Measurements from ENCODE around the gene ELOVL4. TPM values are rescaled to one million over a fixed set of nuclear protein-coding genes. Genes with fewer than 3 reads are reported as not detected.
A peak's percentile ranks its signal among the peaks of the same experiment; 100 is the strongest.

ELOVL4 gene
- polyA plus RNA-seq, 3 donors, result not detected

DNA sequence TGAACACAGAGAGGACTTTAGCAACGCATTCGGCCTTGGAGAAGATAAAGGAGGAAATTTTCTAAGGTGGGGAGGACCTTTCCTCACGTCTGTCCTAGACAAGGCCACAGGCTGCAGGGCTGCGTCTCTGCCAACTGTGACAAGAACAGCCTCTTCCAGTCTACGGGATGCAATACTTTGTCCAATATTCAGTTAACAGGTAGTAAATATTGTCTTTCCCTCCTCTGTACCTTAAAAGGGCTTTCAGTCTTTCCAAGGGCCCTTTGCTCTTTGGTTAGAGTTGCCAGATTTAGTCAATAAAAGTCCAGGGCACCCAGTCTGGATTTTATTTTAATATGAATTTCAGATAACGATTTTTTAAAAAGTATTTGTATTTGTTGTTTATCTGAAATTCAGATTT, 78.2 kb downstream of the ELOVL4 start:
- intact Hi-C loops (cut with micrococcal nuclease), result loop anchor here in 1 of 2 donors (5.0 kb wide), 1 partner anchor 92 kb away; no protein-coding TSS in a partner anchor
- peak overlapping the region in 1 of 2 donors; percentile 47 for H3K4me3 Mint-ChIP-seq
- H3K27me3 Mint-ChIP-seq (ENCODE audit: low read depth in 3 of 3), result peaks cover 0 to 6% (median 2%) of the 10 kb centered on the region in 3 donors
- no peaks in the 10 kb centered on the region for H4K20me1 ChIP-seq (ENCODE audit: insufficient read depth, low read length)
- peaks cover 29% of the 10 kb centered on the region for H3K4me1 Mint-ChIP-seq
- no peaks in the 10 kb centered on the region for H3K9me3 ChIP-seq (replicated peaks in 1 of 2; ENCODE audit: control insufficient read depth in 1 of 2, insufficient read depth in 1 of 2, low read length in 2 of 2)
- peak overlapping the region; percentile 76 for H2AFZ ChIP-seq (ENCODE audit: insufficient read depth, low read depth, low read length, poor library complexity, severe bottlenecking)
- no peaks in the 10 kb centered on the region for H3K27me3 ChIP-seq (ENCODE audit: control insufficient read depth in 2 of 2, insufficient read depth in 2 of 2, low read length in 2 of 2)
- TF ChIP-seq, protein P1, sequence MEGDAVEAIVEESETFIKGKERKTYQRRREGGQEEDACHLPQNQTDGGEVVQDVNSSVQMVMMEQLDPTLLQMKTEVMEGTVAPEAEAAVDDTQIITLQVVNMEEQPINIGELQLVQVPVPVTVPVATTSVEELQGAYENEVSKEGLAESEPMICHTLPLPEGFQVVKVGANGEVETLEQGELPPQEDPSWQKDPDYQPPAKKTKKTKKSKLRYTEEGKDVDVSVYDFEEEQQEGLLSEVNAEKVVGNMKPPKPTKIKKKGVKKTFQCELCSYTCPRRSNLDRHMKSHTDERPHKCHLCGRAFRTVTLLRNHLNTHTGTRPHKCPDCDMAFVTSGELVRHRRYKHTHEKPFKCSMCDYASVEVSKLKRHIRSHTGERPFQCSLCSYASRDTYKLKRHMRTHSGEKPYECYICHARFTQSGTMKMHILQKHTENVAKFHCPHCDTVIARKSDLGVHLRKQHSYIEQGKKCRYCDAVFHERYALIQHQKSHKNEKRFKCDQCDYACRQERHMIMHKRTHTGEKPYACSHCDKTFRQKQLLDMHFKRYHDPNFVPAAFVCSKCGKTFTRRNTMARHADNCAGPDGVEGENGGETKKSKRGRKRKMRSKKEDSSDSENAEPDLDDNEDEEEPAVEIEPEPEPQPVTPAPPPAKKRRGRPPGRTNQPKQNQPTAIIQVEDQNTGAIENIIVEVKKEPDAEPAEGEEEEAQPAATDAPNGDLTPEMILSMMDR (IDR thresholded peaks at IDR 0.05), result no peak
- H3K27ac Mint-ChIP-seq, result no peak overlapping the region
- H3K9me3 Mint-ChIP-seq, result no peaks in the 10 kb centered on the region
- H3K79me2 ChIP-seq (ENCODE audit: insufficient read depth, low read length), result no peaks in the 10 kb centered on the region
- H3K36me3 ChIP-seq (replicated peaks in 1 of 2; ENCODE audit: control insufficient read depth in 1 of 2, insufficient read depth in 2 of 2, low read length in 2 of 2), result no peaks in the 10 kb centered on the region
- H3K4me2 ChIP-seq (replicated peaks; ENCODE audit: extremely low read depth, low read length, poor library complexity, severe bottlenecking), result peak overlapping the region; percentile 72
- DNase-seq, result no peak
- no peak overlapping the region for H3K27ac ChIP-seq (ENCODE audit: low read depth in 1 of 2, low read length in 2 of 2)
- no peak overlapping the region for H3K4me3 ChIP-seq (replicated peaks in 1 of 3; ENCODE audit: low read depth in 2 of 3, low read length in 3 of 3)
- H3K9ac ChIP-seq (ENCODE audit: insufficient read depth, low read length, poor library complexity, severe bottlenecking), result no peak overlapping the region
- H3K4me1 ChIP-seq (ENCODE audit: control insufficient read depth in 1 of 2, insufficient read depth in 2 of 2, low read length in 2 of 2), result peaks cover 16 to 27% of the 10 kb centered on the region in 2 donors
- no peaks in the 10 kb centered on the region for H3K36me3 Mint-ChIP-seq
- WGBS (ENCODE audit: insufficient coverage), result 94% methylated on average over 3 of the region's 6 CpGs

DNA sequence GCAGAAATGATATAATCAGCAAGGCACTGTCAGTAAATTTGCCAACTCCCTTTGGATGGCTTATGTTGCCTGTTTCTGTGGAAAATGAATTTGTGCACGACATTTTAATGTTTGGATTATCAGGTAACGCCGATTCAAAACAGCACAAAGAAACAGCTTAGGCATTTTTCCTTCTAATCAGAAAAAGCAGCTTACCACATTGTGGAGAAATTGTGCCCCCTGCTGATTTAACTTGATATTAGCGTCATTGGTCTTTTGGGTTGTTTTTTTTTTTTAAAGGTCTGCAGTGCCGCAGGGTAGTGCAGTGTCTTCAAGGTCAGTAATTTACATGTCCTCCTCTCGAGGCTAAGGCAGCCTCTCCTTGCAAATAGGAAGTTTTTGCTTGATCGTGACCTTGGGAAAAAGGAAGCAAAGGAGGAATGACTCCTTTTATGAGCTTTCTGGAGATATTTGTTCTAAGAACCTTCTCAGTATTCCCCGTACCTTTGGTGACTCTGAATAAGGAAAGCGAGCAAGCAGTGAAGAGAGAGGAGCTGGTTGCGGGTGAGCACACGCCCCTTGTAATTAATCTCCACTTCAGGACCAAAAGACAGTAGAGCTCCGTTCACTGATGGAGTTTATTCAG, 79.1 kb downstream of the ELOVL4 start:
- H3K27ac Mint-ChIP-seq, result no peak overlapping the region
- no peak overlapping the region for H3K4me2 ChIP-seq (replicated peaks; ENCODE audit: extremely low read depth, low read length, poor library complexity, severe bottlenecking)
- no peak overlapping the region for H3K9ac ChIP-seq (ENCODE audit: insufficient read depth, low read length, poor library complexity, severe bottlenecking)
- no peak overlapping the region for H3K27ac ChIP-seq (ENCODE audit: low read depth in 1 of 2, low read length in 2 of 2)
- H3K4me1 Mint-ChIP-seq, result peaks cover 22% of the 10 kb centered on the region
- H3K27me3 Mint-ChIP-seq (ENCODE audit: low read depth in 3 of 3), result peaks cover 0 to 6% (median 2%) of the 10 kb centered on the region in 3 donors
- peak overlapping the region; percentile 18 for H2AFZ ChIP-seq (ENCODE audit: insufficient read depth, low read depth, low read length, poor library complexity, severe bottlenecking)
- H3K4me3 ChIP-seq (replicated peaks in 1 of 3; ENCODE audit: low read depth in 2 of 3, low read length in 3 of 3), result no peak overlapping the region
- peak; percentile 29 to 55 (median 35) for DNase-seq
- no peaks in the 10 kb centered on the region for H4K20me1 ChIP-seq (ENCODE audit: insufficient read depth, low read length)
- TF ChIP-seq, protein P1 (IDR thresholded peaks at IDR 0.05), result peak; percentile 82
- H3K27me3 ChIP-seq (ENCODE audit: control insufficient read depth in 2 of 2, insufficient read depth in 2 of 2, low read length in 2 of 2), result no peaks in the 10 kb centered on the region
- intact Hi-C loops (cut with micrococcal nuclease), result loop anchor here (1.0 to 5.0 kb wide), 2 partner anchors 90 to 91 kb away; no protein-coding TSS in a partner anchor
- H3K9me3 ChIP-seq (replicated peaks in 1 of 2; ENCODE audit: control insufficient read depth in 1 of 2, insufficient read depth in 1 of 2, low read length in 2 of 2), result no peaks in the 10 kb centered on the region
- WGBS (ENCODE audit: insufficient coverage), result 70% methylated on average over 7 of the region's 12 CpGs
- H3K36me3 Mint-ChIP-seq, result no peaks in the 10 kb centered on the region
- no peaks in the 10 kb centered on the region for H3K9me3 Mint-ChIP-seq
- no peaks in the 10 kb centered on the region for H3K79me2 ChIP-seq (ENCODE audit: insufficient read depth, low read length)
- peaks cover 7 to 18% of the 10 kb centered on the region in 2 donors for H3K4me1 ChIP-seq (ENCODE audit: control insufficient read depth in 1 of 2, insufficient read depth in 2 of 2, low read length in 2 of 2)
- H3K4me3 Mint-ChIP-seq, result no peak overlapping the region
- H3K36me3 ChIP-seq (replicated peaks in 1 of 2; ENCODE audit: control insufficient read depth in 1 of 2, insufficient read depth in 2 of 2, low read length in 2 of 2), result no peaks in the 10 kb centered on the region

Other genes starting within 250 kb of the ELOVL4 start
- gene TTK, start 57.1 kb upstream of the ELOVL4 start, polyA plus RNA-seq, result not detected
- 1 to 10 TPM; 1.8 to 4.6 (median 4.0) TPM for gene BCKDHB, start 159.1 kb upstream of the ELOVL4 start, polyA plus RNA-seq